OCI-LY3 (cell line): ENCODE results near the gene SWAP70.

ENCODE experiments used
- H2AFZ ChIP-seq: fragments of 200-600, 300-600 bp; shearing (Covaris generic); 2 replicates; pipeline ENCODE4 v1.6.0; 2014; ENCODE audit warnings: antibody characterized with exemption, low read depth, low read length
- H3K27ac ChIP-seq: fragments of 200-600, 300-600 bp; sonication (generic); 2 replicates; pipeline ENCODE4 v1.5.1; 2014; ENCODE audit warnings: mild to moderate bottlenecking, low read length, moderate library complexity, mixed read lengths
- H3K27me3 ChIP-seq: fragments of 200-600, 300-600 bp; sonication (generic); 2 replicates; pipeline ENCODE4 v1.6.1; 2014; ENCODE audit warnings: low read depth, low read length, mixed read lengths
- H3K36me3 ChIP-seq: fragments of 200-600, 300-600 bp; sonication (generic); replicated peaks from 2 replicates; pipeline ENCODE3; 2014; ENCODE audit warnings: low read depth, low read length, mixed read lengths
- H3K4me1 ChIP-seq: fragments of 300-600, 200-600 bp; sonication (generic); 2 replicates; pipeline ENCODE4 v1.6.1; 2014; ENCODE audit warnings: low read length, mixed read lengths
- H3K4me2 ChIP-seq: fragments of 200-600, 300-600 bp; sonication (generic); 2 replicates; pipeline ENCODE4 v1.6.1; 2014; ENCODE audit warnings: low read length, mixed read lengths
- H3K4me3 ChIP-seq: fragments of 300-600, 200-600 bp; sonication (generic); 2 replicates; pipeline ENCODE4 v1.5.1; 2014; ENCODE audit warnings: antibody characterized with exemption, mild to moderate bottlenecking, low read length, moderate library complexity
- H3K79me2 ChIP-seq: fragments of 300-600, 200-600 bp; shearing (Covaris generic); 2 replicates; pipeline ENCODE4 v1.6.1; 2014; ENCODE audit warnings: mild to moderate bottlenecking, low read length, mixed read lengths
- H3K9ac ChIP-seq: fragments of 300-600, 200-600 bp; shearing (Covaris generic); 2 replicates; pipeline ENCODE4 v1.6.0; 2014; ENCODE audit warnings: mild to moderate bottlenecking, low read length, moderate library complexity
- H3K9me3 ChIP-seq: fragments of 200-600, 300-600 bp; shearing (Covaris generic); 2 replicates; pipeline ENCODE4 v1.6.1; 2014; ENCODE audit warnings: low read length, mixed read lengths; ENCODE audit not compliant: insufficient read depth
- H4K20me1 ChIP-seq: fragments of 200-600, 300-600 bp; sonication (generic); 2 replicates; pipeline ENCODE4 v1.6.1; 2016; ENCODE audit warnings: low read length, mixed read lengths; ENCODE audit not compliant: insufficient read depth
- EZH2phosphoT487 ChIP-seq: fragments of 200-600 bp; shearing (Covaris generic); IDR thresholded peaks from 2 replicates; pipeline ENCODE4 v1.6.1; 2018; ENCODE audit warnings: antibody characterized with exemption, mixed run types, low read depth
- TF ChIP-seq, protein P1 (sequence below): fragments of 200-600, 300-600 bp; sonication (generic); IDR thresholded peaks from 2 replicates; pipeline ENCODE4 v1.5.1; 2014; ENCODE audit warnings: antibody characterized with exemption, low read length, low read depth

Gene SWAP70

DNA sequence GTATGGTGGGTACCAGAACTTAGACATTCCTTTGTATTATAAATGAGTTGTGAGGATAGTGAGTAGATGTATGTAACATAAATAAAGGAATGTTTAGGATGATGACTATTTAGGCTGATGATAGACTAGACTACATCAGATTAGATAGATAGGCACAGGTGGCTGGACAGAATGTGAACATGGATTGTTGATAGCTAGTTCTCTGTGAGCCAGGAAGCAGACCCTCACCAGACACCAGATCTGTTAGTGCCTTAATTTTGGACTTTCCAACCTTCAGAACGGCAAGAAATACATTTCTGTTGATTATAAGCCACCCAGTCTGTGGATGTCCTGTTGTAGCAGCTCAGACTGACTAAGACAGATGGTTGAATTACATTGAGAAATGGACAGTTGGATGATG lies 99.4 kb downstream of the SWAP70 start:
- peaks cover 31% of the 10 kb centered on the region for H3K4me1 ChIP-seq
- H3K27me3 ChIP-seq: no peaks in the 10 kb centered on the region
- H2AFZ ChIP-seq: no peak overlapping the region
- H3K4me3 ChIP-seq: no peak overlapping the region
- H3K4me2 ChIP-seq: no peak overlapping the region
- H3K9me3 ChIP-seq: no peaks in the 10 kb centered on the region
- H4K20me1 ChIP-seq: no peaks in the 10 kb centered on the region
- H3K9ac ChIP-seq: no peak overlapping the region
- no peak overlapping the region for H3K27ac ChIP-seq
- H3K36me3 ChIP-seq: no peaks in the 10 kb centered on the region
- TF ChIP-seq EZH2phosphoT487: no peak
- TF ChIP-seq, protein P1, sequence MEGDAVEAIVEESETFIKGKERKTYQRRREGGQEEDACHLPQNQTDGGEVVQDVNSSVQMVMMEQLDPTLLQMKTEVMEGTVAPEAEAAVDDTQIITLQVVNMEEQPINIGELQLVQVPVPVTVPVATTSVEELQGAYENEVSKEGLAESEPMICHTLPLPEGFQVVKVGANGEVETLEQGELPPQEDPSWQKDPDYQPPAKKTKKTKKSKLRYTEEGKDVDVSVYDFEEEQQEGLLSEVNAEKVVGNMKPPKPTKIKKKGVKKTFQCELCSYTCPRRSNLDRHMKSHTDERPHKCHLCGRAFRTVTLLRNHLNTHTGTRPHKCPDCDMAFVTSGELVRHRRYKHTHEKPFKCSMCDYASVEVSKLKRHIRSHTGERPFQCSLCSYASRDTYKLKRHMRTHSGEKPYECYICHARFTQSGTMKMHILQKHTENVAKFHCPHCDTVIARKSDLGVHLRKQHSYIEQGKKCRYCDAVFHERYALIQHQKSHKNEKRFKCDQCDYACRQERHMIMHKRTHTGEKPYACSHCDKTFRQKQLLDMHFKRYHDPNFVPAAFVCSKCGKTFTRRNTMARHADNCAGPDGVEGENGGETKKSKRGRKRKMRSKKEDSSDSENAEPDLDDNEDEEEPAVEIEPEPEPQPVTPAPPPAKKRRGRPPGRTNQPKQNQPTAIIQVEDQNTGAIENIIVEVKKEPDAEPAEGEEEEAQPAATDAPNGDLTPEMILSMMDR: no peak
- H3K79me2 ChIP-seq: peaks cover 43% of the 10 kb centered on the region

DNA sequence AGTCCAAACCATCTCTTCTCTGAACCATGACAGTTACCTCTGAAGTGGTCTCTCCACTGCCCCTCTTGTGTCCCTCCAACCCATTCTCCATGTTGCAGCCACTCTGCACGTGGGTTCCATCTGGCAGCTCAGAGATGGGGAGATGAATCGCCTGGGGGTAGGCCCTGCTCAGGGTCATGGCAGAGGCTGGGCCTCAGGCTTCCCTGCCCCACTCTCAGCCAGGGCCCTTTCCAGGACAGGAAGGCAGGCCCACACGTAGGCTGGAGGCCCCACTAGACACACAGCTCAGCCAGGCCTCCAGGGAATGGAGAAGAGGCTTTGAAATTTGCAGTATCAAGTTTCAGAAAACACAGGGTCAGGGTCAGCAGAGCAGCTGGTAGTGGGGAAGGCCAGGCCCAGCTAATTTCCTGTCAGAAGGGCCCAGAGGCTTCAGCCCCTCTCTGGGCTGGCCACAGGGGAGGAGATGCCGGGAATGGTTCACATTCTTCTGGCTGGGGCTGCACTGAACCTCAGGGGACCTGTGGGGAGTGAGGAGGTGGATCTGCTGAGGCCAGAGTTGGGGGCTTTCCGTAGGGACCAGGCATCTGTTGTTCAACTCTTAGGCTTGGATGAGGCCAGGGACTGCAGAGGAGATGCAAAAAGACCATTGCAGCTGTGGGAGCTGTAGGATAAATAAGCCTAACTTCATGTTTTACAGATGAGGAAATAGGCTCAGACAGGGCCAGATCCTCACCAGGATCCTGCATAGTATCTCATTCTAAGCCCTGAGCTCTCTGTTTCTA lies 101.6 kb downstream of the SWAP70 start:
- Histone ChIP-seq H3K4me2 (no peak overlapping the region), H3K79me2 (peaks cover 32% of the 10 kb centered on the region), H2AFZ (no peak overlapping the region), H3K9ac (no peak overlapping the region), H3K36me3 (no peaks in the 10 kb centered on the region), H3K27me3 (no peaks in the 10 kb centered on the region), H3K4me1 (peaks cover 15% of the 10 kb centered on the region), H3K27ac (no peak overlapping the region), H4K20me1 (no peaks in the 10 kb centered on the region), H3K4me3 (no peak overlapping the region), H3K9me3 (no peaks in the 10 kb centered on the region)
- TF ChIP-seq, protein P1: no peak
- no peak for TF ChIP-seq EZH2phosphoT487

DNA sequence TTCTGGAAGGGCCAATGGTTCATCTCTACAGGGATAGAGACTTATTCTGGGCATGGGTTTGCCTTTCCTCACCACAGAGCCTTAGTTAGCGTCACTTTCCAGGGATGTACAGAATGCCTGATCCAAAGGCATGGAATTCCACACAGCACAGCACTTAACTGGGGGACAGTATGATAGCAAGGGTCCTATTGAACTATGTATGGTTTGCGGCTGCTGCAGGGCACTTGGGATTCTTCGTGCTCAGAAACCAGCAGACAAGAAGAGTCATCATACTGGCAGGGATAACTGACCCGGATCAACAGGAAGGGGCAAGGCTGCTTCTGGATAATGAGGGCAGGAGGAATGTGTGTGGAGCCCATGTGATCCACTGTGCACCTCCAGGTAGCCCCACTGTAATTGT lies 105.7 kb downstream of the SWAP70 start:
- Histone ChIP-seq H3K79me2 (peaks cover 9% of the 10 kb centered on the region), H4K20me1 (no peaks in the 10 kb centered on the region), H3K36me3 (no peaks in the 10 kb centered on the region), H3K27ac (no peak overlapping the region), H3K4me2 (no peak overlapping the region), H3K4me3 (no peak overlapping the region), H3K9ac (no peak overlapping the region), H3K9me3 (no peaks in the 10 kb centered on the region), H3K27me3 (no peaks in the 10 kb centered on the region), H2AFZ (no peak overlapping the region), H3K4me1 (peaks cover 11% of the 10 kb centered on the region)
- TF ChIP-seq EZH2phosphoT487: no peak
- TF ChIP-seq, protein P1: no peak

DNA sequence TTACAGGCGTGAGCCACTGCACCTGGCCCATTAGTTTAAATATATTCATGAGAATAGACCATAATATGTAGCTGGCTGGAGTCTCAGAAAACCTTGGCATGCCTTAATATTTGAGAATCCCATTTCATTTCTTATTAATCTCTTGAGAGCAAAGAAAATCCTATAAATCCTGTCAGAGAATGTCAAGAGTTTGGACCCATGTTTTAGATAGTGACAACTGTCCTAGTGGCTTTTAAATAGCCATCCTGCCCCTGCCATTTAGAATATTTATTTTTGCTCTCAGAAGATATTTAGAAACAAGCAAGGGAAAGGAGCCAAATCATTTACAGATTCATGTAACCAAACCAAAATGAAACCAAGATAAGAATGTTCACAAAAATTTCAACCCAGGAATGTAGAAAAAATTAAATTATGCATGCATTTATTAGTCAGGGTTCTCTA lies 107.2 kb downstream of the SWAP70 start:
- H3K27ac ChIP-seq: no peak overlapping the region
- no peaks in the 10 kb centered on the region for H3K79me2 ChIP-seq
- no peak overlapping the region for H3K4me2 ChIP-seq
- no peak overlapping the region for H2AFZ ChIP-seq
- no peak overlapping the region for H3K9ac ChIP-seq
- H3K9me3 ChIP-seq: no peaks in the 10 kb centered on the region
- no peaks in the 10 kb centered on the region for H3K36me3 ChIP-seq
- H3K4me1 ChIP-seq: no peaks in the 10 kb centered on the region
- no peaks in the 10 kb centered on the region for H3K27me3 ChIP-seq
- TF ChIP-seq, protein P1: no peak
- no peak for TF ChIP-seq EZH2phosphoT487
- no peak overlapping the region for H3K4me3 ChIP-seq
- no peaks in the 10 kb centered on the region for H4K20me1 ChIP-seq
